GM18867 (cell line): Measurements from ENCODE around the gene GPR63.

Source experiments
- ATAC-seq: cut with Tn5 transposase; IDR thresholded peaks from one replicate; pipeline ENCODE4 v1.9.1; 2021; ENCODE audit warnings: mild to moderate bottlenecking, moderate library complexity; ENCODE audit not compliant: unreplicated experiment

The GPR63 gene

DNA sequence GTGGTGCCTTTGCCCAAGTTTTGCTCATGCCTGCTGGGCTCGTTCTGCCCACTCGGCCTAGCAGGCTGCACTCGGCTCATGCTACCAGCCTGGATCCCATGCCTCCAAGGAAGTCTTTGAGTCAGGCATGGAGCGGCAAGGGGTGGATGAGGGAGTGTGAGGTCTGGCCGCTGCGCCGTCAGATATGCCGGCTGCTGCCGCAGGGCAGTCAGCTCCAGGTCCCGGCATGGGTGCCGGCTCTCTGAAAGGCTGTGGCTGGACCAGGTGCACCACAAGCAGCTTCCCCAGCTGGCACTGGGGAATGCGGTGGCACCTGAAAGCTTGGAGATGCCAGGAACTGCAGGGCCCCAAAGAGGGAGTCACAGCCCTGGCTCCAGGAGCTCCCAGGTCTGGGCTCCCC is 75.5 kb downstream of the GPR63 start:
- no peak for ATAC-seq

DNA sequence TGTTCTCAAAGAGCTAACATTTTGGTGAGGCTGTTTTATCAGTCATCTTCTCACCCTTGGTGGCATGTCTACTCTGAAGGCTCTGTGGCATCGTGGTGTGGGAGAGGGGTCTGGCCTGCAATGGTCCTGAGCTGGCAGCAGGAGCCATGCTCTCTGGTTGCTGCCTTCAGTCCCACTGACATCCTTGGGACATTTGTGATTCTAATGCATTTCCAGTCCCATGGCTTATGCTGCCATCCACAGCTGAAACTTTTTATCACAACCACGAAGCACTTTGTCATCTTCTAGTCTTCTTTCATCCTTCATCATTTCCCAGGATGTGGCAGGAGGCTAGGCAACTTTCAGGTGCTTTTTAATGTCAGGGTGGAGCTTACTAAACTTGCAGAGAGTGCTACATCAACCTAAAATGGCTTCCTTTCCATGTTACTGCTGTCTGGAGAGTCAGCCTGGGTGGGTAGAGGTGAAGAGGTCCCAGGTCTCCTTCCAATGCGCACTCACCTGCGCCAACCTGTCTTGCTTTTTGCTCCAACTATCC is 77.1 kb downstream of the GPR63 start:
- no peak for ATAC-seq

DNA sequence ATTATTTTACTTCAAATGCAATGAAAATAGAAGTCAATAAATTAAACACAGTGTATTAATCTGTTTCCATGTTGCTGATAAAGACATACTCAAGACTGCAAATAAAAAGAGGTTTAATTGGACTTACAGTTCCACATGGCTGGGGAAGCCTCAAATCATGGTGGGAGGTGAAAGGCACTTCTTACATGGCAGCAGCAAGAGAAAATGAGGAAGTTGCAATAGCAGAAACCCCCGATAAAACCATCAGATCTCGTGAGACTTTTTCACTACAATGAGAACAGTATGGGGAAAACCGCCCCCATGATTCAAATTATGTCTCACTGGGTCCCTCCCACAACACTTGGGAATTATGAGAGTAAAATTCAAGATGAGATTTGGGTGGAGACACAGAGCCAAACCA is 82.2 kb downstream of the GPR63 start:
- ATAC-seq, result no peak

DNA sequence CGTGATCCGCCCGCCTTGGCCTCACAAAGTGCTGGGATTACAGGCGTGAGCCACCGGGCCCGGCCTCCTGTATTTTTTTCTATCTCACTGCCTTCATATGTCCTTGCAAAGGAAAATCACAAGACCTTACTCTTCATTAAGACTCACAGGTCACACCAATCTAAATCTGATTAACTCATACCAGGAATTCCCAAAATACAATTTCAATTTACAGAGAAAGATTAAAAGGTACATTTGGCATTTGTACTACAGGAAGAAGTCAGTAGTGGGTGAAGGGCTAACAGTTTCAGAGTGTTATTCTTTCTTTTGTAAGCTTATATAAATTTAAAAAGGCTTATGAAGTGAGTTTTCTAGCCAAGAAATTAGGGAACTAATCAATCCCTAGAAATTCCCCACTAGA is 87.4 kb downstream of the GPR63 start:
- no peak for ATAC-seq
